Mesenchymal stem cell (in vitro differentiated cells and primary cell): Measurements from ENCODE around the gene CERK.

ENCODE experiments used
- DNase-seq: peaks from one replicate; pipeline ENCODE4 v3.0.0-alpha.2; 2013
- H2AFZ ChIP-seq: one replicate; pipeline ENCODE4 v1.6.1; 2013; ENCODE audit warnings: low read depth, mild to moderate bottlenecking, control low read depth, inconsistent platforms, low read length, moderate library complexity
- H2AK5ac ChIP-seq: 2 replicates; pipeline ENCODE4 v1.6.1; 2013; ENCODE audit warnings: low read length, moderate library complexity, mild to moderate bottlenecking, inconsistent platforms; ENCODE audit not compliant: severe bottlenecking
- H2BK120ac ChIP-seq: one replicate; pipeline ENCODE4 v1.6.1; 2013; ENCODE audit warnings: low read depth, mild to moderate bottlenecking, inconsistent platforms, low read length, moderate library complexity
- H2BK12ac ChIP-seq, 2 experiments: one replicate each; pipeline ENCODE4 v1.6.1; 2013; ENCODE audit warnings: inconsistent platforms in 2 of 2, low read length in 2 of 2, mild to moderate bottlenecking in 2 of 2, moderate library complexity in 2 of 2, control low read depth in 1 of 2
- H2BK15ac ChIP-seq: one replicate; pipeline ENCODE4 v1.6.1; 2013; ENCODE audit warnings: mild to moderate bottlenecking, low read depth, inconsistent platforms; ENCODE audit not compliant: poor library complexity, severe bottlenecking
- H2BK5ac ChIP-seq: 2 replicates; pipeline ENCODE4 v1.6.1; 2013; ENCODE audit warnings: low read depth, mild to moderate bottlenecking, low read length, control low read depth, inconsistent platforms; ENCODE audit not compliant: poor library complexity, severe bottlenecking
- H3K14ac ChIP-seq, 2 experiments: one replicate each; pipeline ENCODE4 v1.6.1; 2013; ENCODE audit warnings: inconsistent platforms in 2 of 2, low read length in 2 of 2, control low read depth in 1 of 2, mild to moderate bottlenecking in 1 of 2, moderate library complexity in 1 of 2
- H3K18ac ChIP-seq, 2 experiments: one replicate each; pipeline ENCODE4 v1.6.1; 2013; ENCODE audit warnings: inconsistent platforms in 2 of 2, low read length in 2 of 2, control low read depth in 1 of 2, low read depth in 1 of 2, mild to moderate bottlenecking in 1 of 2
- H3K23ac ChIP-seq, 2 experiments: one replicate each; pipeline ENCODE4 v1.6.1; 2013; ENCODE audit warnings: inconsistent platforms in 2 of 2, low read length in 2 of 2, mild to moderate bottlenecking in 2 of 2, moderate library complexity in 2 of 2, control low read depth in 1 of 2
- H3K27ac ChIP-seq: 2 replicates; pipeline ENCODE4 v1.5.1; 2013; ENCODE audit warnings: mild to moderate bottlenecking, moderate library complexity, low read length, control low read depth, inconsistent platforms; ENCODE audit not compliant: poor library complexity, severe bottlenecking
- H3K27me3 ChIP-seq, 2 experiments: 2 replicates each; pipeline versions ENCODE4 v1.6.1 to v1.7.0; 2013; ENCODE audit warnings: low read length in 2 of 2, mild to moderate bottlenecking in 2 of 2, moderate library complexity in 2 of 2, control low read depth in 1 of 2, inconsistent platforms in 1 of 2; ENCODE audit not compliant: control insufficient read depth in 1 of 2, insufficient read depth in 1 of 2
- H3K36me3 ChIP-seq, 2 experiments: 2 replicates each; pipeline versions ENCODE4 v1.6.1 to v1.7.0; 2013; ENCODE audit warnings: low read length in 2 of 2, control low read depth in 1 of 2, inconsistent platforms in 1 of 2, low read depth in 1 of 2, mild to moderate bottlenecking in 1 of 2; ENCODE audit not compliant: insufficient read depth in 2 of 2, control insufficient read depth in 1 of 2
- H3K4ac ChIP-seq, 2 experiments: one replicate each; pipeline ENCODE4 v1.6.1; 2013; ENCODE audit warnings: inconsistent platforms in 2 of 2, low read length in 2 of 2, mild to moderate bottlenecking in 2 of 2, moderate library complexity in 2 of 2, control low read depth in 1 of 2, low read depth in 1 of 2
- H3K4me1 ChIP-seq: 2 replicates; pipeline ENCODE4 v1.6.1; 2013; ENCODE audit warnings: low read depth, low read length, control low read depth; ENCODE audit not compliant: control insufficient read depth, insufficient read depth
- H3K4me2 ChIP-seq: 2 replicates; pipeline ENCODE4 v1.6.1; 2013; ENCODE audit warnings: low read length, mild to moderate bottlenecking, inconsistent platforms; ENCODE audit not compliant: poor library complexity, severe bottlenecking
- H3K4me3 ChIP-seq, 2 experiments: 2 replicates each; pipeline versions ENCODE4 v1.5.1 to v1.7.0; 2013; ENCODE audit warnings: low read length in 2 of 2, mild to moderate bottlenecking in 2 of 2, control low read depth in 1 of 2, low read depth in 1 of 2; ENCODE audit not compliant: insufficient read depth in 1 of 2
- H3K79me1 ChIP-seq: replicated peaks from 2 replicates; pipeline ENCODE4 v1.6.1; 2013; ENCODE audit warnings: mild to moderate bottlenecking, control low read depth, low read length, inconsistent platforms; ENCODE audit not compliant: poor library complexity, severe bottlenecking
- H3K9ac ChIP-seq: 2 replicates; pipeline ENCODE4 v1.7.0; 2013; ENCODE audit warnings: mild to moderate bottlenecking, low read length, moderate library complexity
- H3K9me3 ChIP-seq: 2 replicates; pipeline ENCODE4 v1.7.0; 2013; ENCODE audit warnings: mild to moderate bottlenecking, low read length; ENCODE audit not compliant: control insufficient read depth
- H4K8ac ChIP-seq: one replicate; pipeline ENCODE4 v1.6.1; 2013; ENCODE audit warnings: inconsistent platforms, mild to moderate bottlenecking, low read length, moderate library complexity
- H4K91ac ChIP-seq: one replicate; pipeline ENCODE4 v1.6.1; 2013; ENCODE audit warnings: mild to moderate bottlenecking, low read length, inconsistent platforms
- WGBS: methylation state at CpG from one replicate; pipeline ENCODE4 v1.1.7; 2013; ENCODE audit warnings: mixed read lengths; 5-methylcytosine and 5-hydroxymethylcytosine counted together

Gene CERK

GRCh38 chr22:46663001-46663400, 75.1 kb downstream of the CERK start:
- H2BK15ac ChIP-seq, result no peak overlapping the region
- no peak overlapping the region for H3K4me3 ChIP-seq
- H3K79me1 ChIP-seq, result peaks cover 5% of the 10 kb centered on the region
- H2BK5ac ChIP-seq, result no peak overlapping the region
- 87% methylated on average over 26 of the region's 26 CpGs for WGBS
- no peak for DNase-seq
- H3K27ac ChIP-seq, result no peak overlapping the region
- no peaks in the 10 kb centered on the region for H3K27me3 ChIP-seq
- no peak overlapping the region for H4K91ac ChIP-seq
- H3K23ac ChIP-seq, result no peak overlapping the region
- H3K4me2 ChIP-seq, result no peak overlapping the region
- peaks cover 6% of the 10 kb centered on the region for H3K4me1 ChIP-seq
- H3K36me3 ChIP-seq, result peaks cover 31 to 81% of the 10 kb centered on the region in 2 experiments
- H3K9ac ChIP-seq, result no peak overlapping the region
- H3K9me3 ChIP-seq, result no peaks in the 10 kb centered on the region
- H4K8ac ChIP-seq, result no peak overlapping the region
- H3K18ac ChIP-seq, result no peak overlapping the region
- H3K14ac ChIP-seq, result no peak overlapping the region
- H2AK5ac ChIP-seq, result no peak overlapping the region
- H2BK120ac ChIP-seq, result no peak overlapping the region
- H3K4ac ChIP-seq, result no peak overlapping the region
- no peak overlapping the region for H2BK12ac ChIP-seq
- no peak overlapping the region for H2AFZ ChIP-seq

- Histone ChIP-seq H3K4me1 (peaks cover 6% of the 10 kb centered on the region), H4K91ac (no peak overlapping the region), H2BK15ac (no peak overlapping the region), H3K4ac (no peak overlapping the region), H2BK5ac (no peak overlapping the region), H4K8ac (no peak overlapping the region), H3K79me1 (peaks cover 5% of the 10 kb centered on the region), H2BK120ac (no peak overlapping the region), H3K18ac (no peak overlapping the region), H2BK12ac (no peak overlapping the region), H3K9ac (no peak overlapping the region), H3K14ac (no peak overlapping the region), H3K36me3 (peaks cover 24 to 79% of the 10 kb centered on the region in 2 experiments), H3K9me3 (no peaks in the 10 kb centered on the region), H3K23ac (no peak overlapping the region), H3K27me3 (no peaks in the 10 kb centered on the region), H2AFZ (no peak overlapping the region), H3K27ac (no peak overlapping the region), H3K4me3 (no peak overlapping the region), H3K4me2 (no peak overlapping the region), H2AK5ac (no peak overlapping the region)
- 89% methylated on average over 15 of the region's 15 CpGs for WGBS
- no peak for DNase-seq
Measured at GRCh38 chr22:46662226-46662625, 75.8 kb downstream of the CERK start.

- no peak overlapping the region for H3K27ac ChIP-seq
- no peak overlapping the region for H3K23ac ChIP-seq
- no peak overlapping the region for H3K4me3 ChIP-seq
- 82% methylated on average over 22 of the region's 22 CpGs for WGBS
- no peak overlapping the region for H4K8ac ChIP-seq
- peaks cover 10% of the 10 kb centered on the region for H3K79me1 ChIP-seq
- no peak overlapping the region for H2BK15ac ChIP-seq
- no peak overlapping the region for H2BK12ac ChIP-seq
- no peak overlapping the region for H2AK5ac ChIP-seq
- no peak overlapping the region for H2AFZ ChIP-seq
- H3K9me3 ChIP-seq, result no peaks in the 10 kb centered on the region
- H3K27me3 ChIP-seq, result no peaks in the 10 kb centered on the region
- no peak overlapping the region for H3K9ac ChIP-seq
- H3K4me1 ChIP-seq, result peaks cover 10% of the 10 kb centered on the region
- H3K18ac ChIP-seq, result no peak overlapping the region
- H4K91ac ChIP-seq, result peak overlapping the region; percentile 28
- H3K36me3 ChIP-seq, result peaks cover 15 to 76% of the 10 kb centered on the region in 2 experiments
- H3K4me2 ChIP-seq, result no peak overlapping the region
- H3K4ac ChIP-seq, result no peak overlapping the region
- H2BK120ac ChIP-seq, result no peak overlapping the region
- no peak overlapping the region for H3K14ac ChIP-seq
- peak; percentile 54 for DNase-seq
- no peak overlapping the region for H2BK5ac ChIP-seq
Measured at GRCh38 chr22:46661221-46661851, 76.7 kb downstream of the CERK start.

GRCh38 chr22:46660604-46661201, 77.3 kb downstream of the CERK start:
- Histone ChIP-seq H2AK5ac (no peak overlapping the region), H4K8ac (no peak overlapping the region), H3K27ac (no peak overlapping the region), H3K9ac (no peak overlapping the region), H3K79me1 (peaks cover 12% of the 10 kb centered on the region), H3K4ac (no peak overlapping the region), H3K9me3 (no peaks in the 10 kb centered on the region), H3K27me3 (no peaks in the 10 kb centered on the region), H2BK15ac (no peak overlapping the region), H2BK12ac (no peak overlapping the region), H3K4me3 (no peak overlapping the region), H3K4me1 (peaks cover 10% of the 10 kb centered on the region), H3K4me2 (no peak overlapping the region), H4K91ac (no peak overlapping the region), H3K18ac (no peak overlapping the region), H3K36me3 (peaks cover 10 to 71% of the 10 kb centered on the region in 2 experiments), H2BK5ac (no peak overlapping the region), H3K23ac (no peak overlapping the region), H2AFZ (no peak overlapping the region), H2BK120ac (no peak overlapping the region), H3K14ac (no peak overlapping the region)
- 70% methylated on average over 11 of the region's 11 CpGs for WGBS
- no peak for DNase-seq
